ENCODE data around the gene ENO3.

DNA sequence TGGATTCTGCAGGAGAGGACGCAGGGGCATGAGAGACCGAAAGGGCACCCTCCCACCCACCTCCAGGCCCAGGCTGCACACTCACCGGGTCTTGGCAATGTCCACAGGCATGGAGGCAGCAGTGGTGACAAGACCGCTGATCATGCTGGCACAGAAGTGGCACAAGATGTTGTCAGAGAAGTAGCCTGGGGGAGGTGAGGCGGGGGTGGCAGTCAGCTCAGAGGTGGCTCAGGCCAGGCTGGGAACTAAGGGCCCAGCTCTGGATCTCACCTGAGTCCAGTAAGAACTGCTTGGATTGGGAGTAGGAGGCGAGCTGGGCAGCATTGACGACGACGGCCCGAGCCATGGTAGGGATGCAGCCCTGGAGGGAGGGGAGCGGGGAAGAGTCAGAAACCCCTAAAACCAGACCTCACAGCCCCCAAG is 12.8 kb upstream of the ENO3 start:
- TF ChIP-seq POLR2A (IDR thresholded peaks at IDR 0.05; ENCODE audit: low read length) (no peak), GATA1 (IDR thresholded peaks at IDR 0.05; ENCODE audit: low read depth, low read length) (no peak)
